GM23338 (cell line): ENCODE measurements around the gene CTXN1. TPM values are rescaled to one million over a fixed set of nuclear protein-coding genes. Genes with fewer than 3 reads are reported as not detected.

Experiments used
- ATAC-seq: fragments of 200-7000 bp; cut with Tn5 transposase; 3 replicates; pipeline ENCODE4 v1.9.1; 2020
- DNase-seq: peaks from one replicate; pipeline ENCODE4 v3.0.0-alpha.2; 2015; ENCODE audit warnings: low spot score
- H2AFZ ChIP-seq: fragments of 200-600 bp; sonication (generic); 2 replicates; pipeline ENCODE4 v1.8.0; 2016; ENCODE audit warnings: antibody characterized with exemption, mild to moderate bottlenecking, moderate library complexity
- H3F3A ChIP-seq: fragments of 200-600 bp; sonication (generic); replicated peaks from 2 replicates; pipeline ENCODE4 v1.8.0; 2017; ENCODE audit warnings: antibody characterized with exemption, mixed run types, low read depth
- H3K27ac ChIP-seq: fragments of 200-600 bp; sonication (generic); 2 replicates; pipeline ENCODE4 v1.6.1; 2016; ENCODE audit warnings: low read depth
- H3K27me3 ChIP-seq: fragments of 200-600 bp; sonication (generic); 2 replicates; pipeline ENCODE4 v1.8.0; 2016; ENCODE audit warnings: mild to moderate bottlenecking, mixed run types, moderate library complexity; ENCODE audit not compliant: insufficient read depth
- H3K36me3 ChIP-seq: fragments of 200-600 bp; sonication (generic); 2 replicates; pipeline ENCODE4 v1.8.0; 2016; ENCODE audit warnings: mild to moderate bottlenecking; ENCODE audit not compliant: insufficient read depth
- H3K4me1 ChIP-seq: fragments of 200-600 bp; sonication (generic); 2 replicates; pipeline ENCODE4 v1.8.0; 2016; ENCODE audit warnings: mild to moderate bottlenecking, moderate library complexity; ENCODE audit not compliant: insufficient read depth
- H3K4me2 ChIP-seq: fragments of 200-600 bp; sonication (generic); 2 replicates; pipeline ENCODE4 v1.7.1; 2017; ENCODE audit warnings: mixed run types
- H3K4me3 ChIP-seq: fragments of 200-600 bp; sonication (generic); 2 replicates; pipeline ENCODE4 v1.6.1; 2016; ENCODE audit warnings: mixed run types
- H3K79me2 ChIP-seq: fragments of 200-600 bp; sonication (generic); replicated peaks from 2 replicates; pipeline ENCODE4 v1.8.0; 2017; ENCODE audit warnings: mild to moderate bottlenecking; ENCODE audit not compliant: insufficient read depth
- H3K9me2 ChIP-seq: fragments of 200-600 bp; sonication (generic); 2 replicates; pipeline ENCODE4 v1.8.0; 2017; ENCODE audit not compliant: insufficient read depth
- H4K20me1 ChIP-seq: fragments of 200-600 bp; sonication (generic); replicated peaks from 2 replicates; pipeline ENCODE4 v1.8.0; 2017; ENCODE audit warnings: mild to moderate bottlenecking; ENCODE audit not compliant: insufficient read depth
- H3K27ac Mint-ChIP-seq: 2 replicates; pipeline ENCODE4 v1.8.0; 2020; ENCODE audit warnings: inconsistent platforms, mild to moderate bottlenecking, moderate library complexity, mixed read lengths
- H3K27me3 Mint-ChIP-seq: 3 replicates; pipeline ENCODE4 v1.8.0; 2022; ENCODE audit warnings: low read depth, mild to moderate bottlenecking, moderate library complexity, mixed read lengths, inconsistent platforms; ENCODE audit not compliant: insufficient read depth, poor library complexity
- H3K36me3 Mint-ChIP-seq: 3 replicates; pipeline ENCODE4 v1.8.0; 2021; ENCODE audit warnings: low read depth, mild to moderate bottlenecking, inconsistent platforms, moderate library complexity, mixed read lengths
- H3K4me1 Mint-ChIP-seq: 3 replicates; pipeline ENCODE4 v1.8.0; 2020; ENCODE audit warnings: mild to moderate bottlenecking, inconsistent platforms, mixed read lengths
- H3K4me3 Mint-ChIP-seq: 3 replicates; pipeline ENCODE4 v1.8.0; 2021; ENCODE audit warnings: moderate library complexity, mild to moderate bottlenecking, inconsistent platforms, mixed read lengths
- H3K9me3 Mint-ChIP-seq: 3 replicates; pipeline ENCODE4 v1.8.0; 2020; ENCODE audit warnings: moderate library complexity, mild to moderate bottlenecking, inconsistent platforms, mixed read lengths
- CREB1 ChIP-seq: fragments of 250-450 bp; sonication (Bioruptor Pico); IDR thresholded peaks from 2 replicates; pipeline ENCODE4 v1.5.0; 2020; ENCODE audit warnings: low read depth, mild to moderate bottlenecking, moderate library complexity
- EZH2 ChIP-seq: fragments of 200-600 bp; sonication (generic); IDR thresholded peaks from one replicate; pipeline ENCODE4 v1.8.0; 2017; ENCODE audit warnings: antibody characterized with exemption, mild to moderate bottlenecking, low read depth; ENCODE audit not compliant: unreplicated experiment
- JUNB ChIP-seq: IDR thresholded peaks from one replicate; pipeline ENCODE4 v1.6.1; 2016; ENCODE audit warnings: antibody characterized with exemption; ENCODE audit not compliant: unreplicated experiment
- NANOG ChIP-seq: IDR thresholded peaks from 2 replicates; pipeline ENCODE4 v1.6.1; 2016; ENCODE audit warnings: antibody characterized with exemption, borderline replicate concordance
- POLR2AphosphoS5 ChIP-seq: IDR thresholded peaks from 2 replicates; pipeline ENCODE4 v1.6.1; 2016; ENCODE audit warnings: antibody characterized with exemption, low read depth
- polyA plus RNA-seq: library from polyadenylated mRNA; unstranded; fragments of >200 nt; fragmentation: Nextera tagmentation; extraction: Ambion mirVana; gene quantifications from 2 replicates; pipeline ENCODE4 v1.2.1, GENCODE V29; 2016
- total RNA-seq: library from RNA; depleted of rRNA; stranded (reverse); fragments of >200 nt; shearing (Covaris generic); gene quantifications from 2 replicates; pipeline ENCODE4 v1.2.3, GENCODE V29; 2014
- TF ChIP-seq, protein P1 (sequence below): IDR thresholded peaks from one replicate; pipeline ENCODE4 v1.6.1; 2018; ENCODE audit warnings: antibody characterized with exemption; ENCODE audit not compliant: unreplicated experiment
- TF ChIP-seq, protein P2 (sequence below): fragments of 250-450 bp; sonication (Bioruptor Pico); IDR thresholded peaks from 2 replicates; pipeline ENCODE4 v1.5.0; 2020; ENCODE audit warnings: mild to moderate bottlenecking, moderate library complexity
- TF ChIP-seq, protein P3 (sequence below), 2 experiments: fragments of 200-600 bp in 1 of 2; sonication (generic) in 1 of 2; conservative IDR thresholded peaks; 2 replicates each; pipeline versions ENCODE4 v1.5.1 to v1.6.1; 2016 to 2017; ENCODE audit warnings: antibody characterized with exemption in 2 of 2, low read depth in 2 of 2, mild to moderate bottlenecking in 2 of 2, moderate library complexity in 1 of 2

The CTXN1 gene
- total and polyA plus RNA-seq, 2 experiments from 2014 or later, result 22.5 to 52.4 TPM

DNA sequence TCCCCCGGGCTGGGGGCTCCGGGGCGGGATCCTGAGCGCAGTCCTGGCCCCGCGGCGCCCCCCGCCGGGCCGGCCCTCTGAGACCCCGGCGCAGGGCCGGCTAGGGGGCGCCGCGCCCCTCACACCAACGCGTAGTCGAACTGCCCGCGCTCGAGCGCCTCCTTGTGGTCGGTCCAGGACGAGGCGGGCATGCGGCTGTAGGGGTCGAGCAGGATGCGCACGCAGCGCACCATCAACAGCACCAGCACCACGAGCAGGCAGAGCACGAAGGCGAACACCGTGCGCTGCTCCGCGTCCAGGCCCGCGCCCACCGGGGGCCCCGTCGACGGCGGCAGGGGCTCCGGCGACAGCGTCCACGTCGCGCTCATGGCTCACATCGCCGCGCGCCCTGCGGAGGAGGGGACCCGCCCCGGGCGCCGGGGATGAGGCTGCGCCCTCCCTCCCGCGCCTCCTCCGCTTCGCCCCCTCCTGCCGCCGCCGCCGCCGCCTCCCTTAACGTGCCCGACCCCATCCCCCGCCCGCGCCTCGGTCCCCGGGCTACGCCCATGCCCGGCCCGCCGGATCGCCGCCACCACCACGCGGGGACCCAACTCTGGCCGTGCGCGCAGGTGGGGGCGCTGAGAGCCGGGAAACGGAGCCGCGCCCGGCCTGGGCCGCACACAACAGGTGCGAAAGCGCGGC lies 624 bp downstream of the CTXN1 start:
- H3F3A ChIP-seq, result peaks cover 30% of the 10 kb centered on the region
- peaks cover 4% of the 10 kb centered on the region; the same call in 1 of the 2 replicates for H3K4me1 ChIP-seq
- Mint-ChIP-seq H3K4me1 (peaks cover 8% of the 10 kb centered on the region), H3K27ac (no peak overlapping the region; the same call in 1 of the 2 replicates), H3K36me3 (peaks cover 25% of the 10 kb centered on the region), H3K9me3 (no peaks in the 10 kb centered on the region), H3K27me3 (peaks cover 21% of the 10 kb centered on the region), H3K4me3 (peak overlapping the region; percentile 87)
- no peaks in the 10 kb centered on the region for H3K36me3 ChIP-seq
- no peak overlapping the region for H2AFZ ChIP-seq
- H4K20me1 ChIP-seq, result peaks cover 9% of the 10 kb centered on the region; the same call in 1 of the 2 replicates
- ATAC-seq (peak; percentile 45), DNase-seq (peak; percentile 89)
- no peaks in the 10 kb centered on the region for H3K9me2 ChIP-seq
- TF ChIP-seq CREB1 (CRISPR knock-in tag) (peak; percentile 51), EZH2 (no peak), JUNB (no peak), POLR2AphosphoS5 (0 out of 2 replicates have a peak, but pooled peaks have one; percentile 27), NANOG (no peak)
- TF ChIP-seq, protein P1, sequence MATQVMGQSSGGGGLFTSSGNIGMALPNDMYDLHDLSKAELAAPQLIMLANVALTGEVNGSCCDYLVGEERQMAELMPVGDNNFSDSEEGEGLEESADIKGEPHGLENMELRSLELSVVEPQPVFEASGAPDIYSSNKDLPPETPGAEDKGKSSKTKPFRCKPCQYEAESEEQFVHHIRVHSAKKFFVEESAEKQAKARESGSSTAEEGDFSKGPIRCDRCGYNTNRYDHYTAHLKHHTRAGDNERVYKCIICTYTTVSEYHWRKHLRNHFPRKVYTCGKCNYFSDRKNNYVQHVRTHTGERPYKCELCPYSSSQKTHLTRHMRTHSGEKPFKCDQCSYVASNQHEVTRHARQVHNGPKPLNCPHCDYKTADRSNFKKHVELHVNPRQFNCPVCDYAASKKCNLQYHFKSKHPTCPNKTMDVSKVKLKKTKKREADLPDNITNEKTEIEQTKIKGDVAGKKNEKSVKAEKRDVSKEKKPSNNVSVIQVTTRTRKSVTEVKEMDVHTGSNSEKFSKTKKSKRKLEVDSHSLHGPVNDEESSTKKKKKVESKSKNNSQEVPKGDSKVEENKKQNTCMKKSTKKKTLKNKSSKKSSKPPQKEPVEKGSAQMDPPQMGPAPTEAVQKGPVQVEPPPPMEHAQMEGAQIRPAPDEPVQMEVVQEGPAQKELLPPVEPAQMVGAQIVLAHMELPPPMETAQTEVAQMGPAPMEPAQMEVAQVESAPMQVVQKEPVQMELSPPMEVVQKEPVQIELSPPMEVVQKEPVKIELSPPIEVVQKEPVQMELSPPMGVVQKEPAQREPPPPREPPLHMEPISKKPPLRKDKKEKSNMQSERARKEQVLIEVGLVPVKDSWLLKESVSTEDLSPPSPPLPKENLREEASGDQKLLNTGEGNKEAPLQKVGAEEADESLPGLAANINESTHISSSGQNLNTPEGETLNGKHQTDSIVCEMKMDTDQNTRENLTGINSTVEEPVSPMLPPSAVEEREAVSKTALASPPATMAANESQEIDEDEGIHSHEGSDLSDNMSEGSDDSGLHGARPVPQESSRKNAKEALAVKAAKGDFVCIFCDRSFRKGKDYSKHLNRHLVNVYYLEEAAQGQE, result no peak
- TF ChIP-seq, protein P2, sequence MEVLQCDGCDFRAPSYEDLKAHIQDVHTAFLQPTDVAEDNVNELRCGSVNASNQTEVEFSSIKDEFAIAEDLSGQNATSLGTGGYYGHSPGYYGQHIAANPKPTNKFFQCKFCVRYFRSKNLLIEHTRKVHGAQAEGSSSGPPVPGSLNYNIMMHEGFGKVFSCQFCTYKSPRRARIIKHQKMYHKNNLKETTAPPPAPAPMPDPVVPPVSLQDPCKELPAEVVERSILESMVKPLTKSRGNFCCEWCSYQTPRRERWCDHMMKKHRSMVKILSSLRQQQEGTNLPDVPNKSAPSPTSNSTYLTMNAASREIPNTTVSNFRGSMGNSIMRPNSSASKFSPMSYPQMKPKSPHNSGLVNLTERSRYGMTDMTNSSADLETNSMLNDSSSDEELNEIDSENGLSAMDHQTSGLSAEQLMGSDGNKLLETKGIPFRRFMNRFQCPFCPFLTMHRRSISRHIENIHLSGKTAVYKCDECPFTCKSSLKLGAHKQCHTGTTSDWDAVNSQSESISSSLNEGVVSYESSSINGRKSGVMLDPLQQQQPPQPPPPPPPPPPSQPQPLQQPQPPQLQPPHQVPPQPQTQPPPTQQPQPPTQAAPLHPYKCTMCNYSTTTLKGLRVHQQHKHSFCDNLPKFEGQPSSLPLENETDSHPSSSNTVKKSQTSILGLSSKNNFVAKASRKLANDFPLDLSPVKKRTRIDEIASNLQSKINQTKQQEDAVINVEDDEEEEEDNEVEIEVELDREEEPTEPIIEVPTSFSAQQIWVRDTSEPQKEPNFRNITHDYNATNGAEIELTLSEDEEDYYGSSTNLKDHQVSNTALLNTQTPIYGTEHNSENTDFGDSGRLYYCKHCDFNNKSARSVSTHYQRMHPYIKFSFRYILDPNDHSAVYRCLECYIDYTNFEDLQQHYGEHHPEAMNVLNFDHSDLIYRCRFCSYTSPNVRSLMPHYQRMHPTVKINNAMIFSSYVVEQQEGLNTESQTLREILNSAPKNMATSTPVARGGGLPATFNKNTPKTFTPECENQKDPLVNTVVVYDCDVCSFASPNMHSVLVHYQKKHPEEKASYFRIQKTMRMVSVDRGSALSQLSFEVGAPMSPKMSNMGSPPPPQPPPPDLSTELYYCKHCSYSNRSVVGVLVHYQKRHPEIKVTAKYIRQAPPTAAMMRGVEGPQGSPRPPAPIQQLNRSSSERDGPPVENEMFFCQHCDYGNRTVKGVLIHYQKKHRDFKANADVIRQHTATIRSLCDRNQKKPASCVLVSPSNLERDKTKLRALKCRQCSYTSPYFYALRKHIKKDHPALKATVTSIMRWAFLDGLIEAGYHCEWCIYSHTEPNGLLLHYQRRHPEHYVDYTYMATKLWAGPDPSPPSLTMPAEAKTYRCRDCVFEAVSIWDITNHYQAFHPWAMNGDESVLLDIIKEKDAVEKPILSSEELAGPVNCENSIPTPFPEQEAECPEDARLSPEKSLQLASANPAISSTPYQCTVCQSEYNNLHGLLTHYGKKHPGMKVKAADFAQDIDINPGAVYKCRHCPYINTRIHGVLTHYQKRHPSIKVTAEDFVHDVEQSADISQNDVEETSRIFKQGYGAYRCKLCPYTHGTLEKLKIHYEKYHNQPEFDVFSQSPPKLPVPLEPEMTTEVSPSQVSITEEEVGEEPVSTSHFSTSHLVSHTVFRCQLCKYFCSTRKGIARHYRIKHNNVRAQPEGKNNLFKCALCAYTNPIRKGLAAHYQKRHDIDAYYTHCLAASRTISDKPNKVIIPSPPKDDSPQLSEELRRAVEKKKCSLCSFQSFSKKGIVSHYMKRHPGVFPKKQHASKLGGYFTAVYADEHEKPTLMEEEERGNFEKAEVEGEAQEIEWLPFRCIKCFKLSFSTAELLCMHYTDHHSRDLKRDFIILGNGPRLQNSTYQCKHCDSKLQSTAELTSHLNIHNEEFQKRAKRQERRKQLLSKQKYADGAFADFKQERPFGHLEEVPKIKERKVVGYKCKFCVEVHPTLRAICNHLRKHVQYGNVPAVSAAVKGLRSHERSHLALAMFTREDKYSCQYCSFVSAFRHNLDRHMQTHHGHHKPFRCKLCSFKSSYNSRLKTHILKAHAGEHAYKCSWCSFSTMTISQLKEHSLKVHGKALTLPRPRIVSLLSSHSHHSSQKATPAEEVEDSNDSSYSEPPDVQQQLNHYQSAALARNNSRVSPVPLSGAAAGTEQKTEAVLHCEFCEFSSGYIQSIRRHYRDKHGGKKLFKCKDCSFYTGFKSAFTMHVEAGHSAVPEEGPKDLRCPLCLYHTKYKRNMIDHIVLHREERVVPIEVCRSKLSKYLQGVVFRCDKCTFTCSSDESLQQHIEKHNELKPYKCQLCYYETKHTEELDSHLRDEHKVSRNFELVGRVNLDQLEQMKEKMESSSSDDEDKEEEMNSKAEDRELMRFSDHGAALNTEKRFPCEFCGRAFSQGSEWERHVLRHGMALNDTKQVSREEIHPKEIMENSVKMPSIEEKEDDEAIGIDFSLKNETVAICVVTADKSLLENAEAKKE (CRISPR knock-in tag), result no peak
- TF ChIP-seq, protein P3, sequence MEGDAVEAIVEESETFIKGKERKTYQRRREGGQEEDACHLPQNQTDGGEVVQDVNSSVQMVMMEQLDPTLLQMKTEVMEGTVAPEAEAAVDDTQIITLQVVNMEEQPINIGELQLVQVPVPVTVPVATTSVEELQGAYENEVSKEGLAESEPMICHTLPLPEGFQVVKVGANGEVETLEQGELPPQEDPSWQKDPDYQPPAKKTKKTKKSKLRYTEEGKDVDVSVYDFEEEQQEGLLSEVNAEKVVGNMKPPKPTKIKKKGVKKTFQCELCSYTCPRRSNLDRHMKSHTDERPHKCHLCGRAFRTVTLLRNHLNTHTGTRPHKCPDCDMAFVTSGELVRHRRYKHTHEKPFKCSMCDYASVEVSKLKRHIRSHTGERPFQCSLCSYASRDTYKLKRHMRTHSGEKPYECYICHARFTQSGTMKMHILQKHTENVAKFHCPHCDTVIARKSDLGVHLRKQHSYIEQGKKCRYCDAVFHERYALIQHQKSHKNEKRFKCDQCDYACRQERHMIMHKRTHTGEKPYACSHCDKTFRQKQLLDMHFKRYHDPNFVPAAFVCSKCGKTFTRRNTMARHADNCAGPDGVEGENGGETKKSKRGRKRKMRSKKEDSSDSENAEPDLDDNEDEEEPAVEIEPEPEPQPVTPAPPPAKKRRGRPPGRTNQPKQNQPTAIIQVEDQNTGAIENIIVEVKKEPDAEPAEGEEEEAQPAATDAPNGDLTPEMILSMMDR (conservative IDR thresholded peaks at IDR 0.05; ENCODE audit: low read depth in 2 of 2), result peak; percentile 74 to 99
- H3K4me2 ChIP-seq, result peak overlapping the region; percentile 76; the same call in 1 of the 2 replicates
- no peaks in the 10 kb centered on the region for H3K79me2 ChIP-seq
- no peaks in the 10 kb centered on the region for H3K27me3 ChIP-seq
- peak overlapping the region; percentile 61 for H3K4me3 ChIP-seq
- no peak overlapping the region for H3K27ac ChIP-seq
